Transverse colon (tissue), 3 donors: ENCODE data around the gene CD226.

Source experiments
- EP300 ChIP-seq: sonication (generic); formaldehyde crosslinking; IDR thresholded peaks from one replicate; pipeline ENCODE4 v1.6.1; 2017; ENCODE audit warnings: antibody characterized with exemption, low read depth
- POLR2A ChIP-seq: fragments of 450-650 bp; IDR thresholded peaks from one replicate; pipeline ENCODE4 v1.6.1; 2016; ENCODE audit warnings: antibody characterized with exemption, mild to moderate bottlenecking, moderate library complexity
- TF ChIP-seq, protein P1 (sequence below), 5 experiments: fragments of 200-600 bp in 3 of 5; fragments of 450-650 bp in 2 of 5; sonication (generic) in 3 of 5; IDR thresholded peaks; 1 replicate in 2 of 5; 2 replicates in 3 of 5; pipeline ENCODE4 v1.5.1; 2016 to 2017; ENCODE audit warnings: antibody characterized with exemption in 5 of 5, inconsistent platforms in 3 of 5, mild to moderate bottlenecking in 2 of 5, moderate library complexity in 1 of 5

DNA sequence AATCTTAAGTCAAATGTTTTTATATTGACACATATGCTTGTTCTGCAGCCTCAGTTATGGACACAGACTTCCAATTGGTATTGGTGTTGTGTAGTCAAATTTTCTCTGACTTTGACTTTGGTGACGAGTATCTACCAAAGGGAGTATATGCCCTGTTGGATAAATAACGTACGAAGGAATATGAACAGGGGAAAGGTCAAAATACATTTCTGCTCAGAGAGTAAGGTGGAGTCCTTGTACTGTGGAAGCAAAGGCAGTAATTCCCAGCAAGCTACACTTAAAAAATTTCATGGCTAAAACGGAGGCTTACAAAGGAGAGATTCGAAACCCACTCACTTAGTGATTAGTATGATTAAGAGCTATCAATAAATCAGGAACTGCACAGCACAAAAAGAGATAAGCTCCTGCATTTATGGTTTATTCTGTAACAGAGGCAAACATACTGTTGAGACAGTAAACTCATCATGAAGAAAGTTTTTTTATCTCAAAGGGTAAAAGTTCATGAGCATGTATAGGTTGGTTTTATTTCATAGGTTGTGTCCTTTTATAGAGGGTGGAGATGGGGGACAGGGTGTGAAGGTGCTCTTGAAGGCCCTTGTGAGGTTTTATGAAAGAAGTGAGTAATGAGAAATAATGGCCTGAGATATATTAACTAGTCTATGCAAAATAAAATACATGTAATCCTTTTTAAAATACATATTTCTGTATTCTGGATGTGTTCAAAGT lies 142.7 kb downstream of the CD226 start:
- TF ChIP-seq POLR2A (no peak), EP300 (no peak)
- TF ChIP-seq, protein P1, sequence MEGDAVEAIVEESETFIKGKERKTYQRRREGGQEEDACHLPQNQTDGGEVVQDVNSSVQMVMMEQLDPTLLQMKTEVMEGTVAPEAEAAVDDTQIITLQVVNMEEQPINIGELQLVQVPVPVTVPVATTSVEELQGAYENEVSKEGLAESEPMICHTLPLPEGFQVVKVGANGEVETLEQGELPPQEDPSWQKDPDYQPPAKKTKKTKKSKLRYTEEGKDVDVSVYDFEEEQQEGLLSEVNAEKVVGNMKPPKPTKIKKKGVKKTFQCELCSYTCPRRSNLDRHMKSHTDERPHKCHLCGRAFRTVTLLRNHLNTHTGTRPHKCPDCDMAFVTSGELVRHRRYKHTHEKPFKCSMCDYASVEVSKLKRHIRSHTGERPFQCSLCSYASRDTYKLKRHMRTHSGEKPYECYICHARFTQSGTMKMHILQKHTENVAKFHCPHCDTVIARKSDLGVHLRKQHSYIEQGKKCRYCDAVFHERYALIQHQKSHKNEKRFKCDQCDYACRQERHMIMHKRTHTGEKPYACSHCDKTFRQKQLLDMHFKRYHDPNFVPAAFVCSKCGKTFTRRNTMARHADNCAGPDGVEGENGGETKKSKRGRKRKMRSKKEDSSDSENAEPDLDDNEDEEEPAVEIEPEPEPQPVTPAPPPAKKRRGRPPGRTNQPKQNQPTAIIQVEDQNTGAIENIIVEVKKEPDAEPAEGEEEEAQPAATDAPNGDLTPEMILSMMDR (IDR thresholded peaks at IDR 0.05) = no peak
